NCI-H2227 (cell line): Measurements from ENCODE around the gene ABCD1.
"Not testable (repeated sequence)": the region's sequence is repeated elsewhere in the genome, so short reads cannot be mapped to it uniquely, and the experiment has no call there.

Experiments
- DNase-seq: peaks from one replicate; lab custom pipeline; 2025; ENCODE audit not compliant: unreplicated experiment; lab: John Stamatoyannopoulos, UW

ABCD1 gene

GRCh38 chrX:153733651-153734240 is 9.1 kb downstream of the ABCD1 start:
- no peak for DNase-seq

- DNase-seq = no peak
Observed at GRCh38 chrX:153734871-153735270, 10.2 kb downstream of the ABCD1 start.

GRCh38 chrX:153735274-153735673 is 10.6 kb downstream of the ABCD1 start:
- no peak for DNase-seq

DNA sequence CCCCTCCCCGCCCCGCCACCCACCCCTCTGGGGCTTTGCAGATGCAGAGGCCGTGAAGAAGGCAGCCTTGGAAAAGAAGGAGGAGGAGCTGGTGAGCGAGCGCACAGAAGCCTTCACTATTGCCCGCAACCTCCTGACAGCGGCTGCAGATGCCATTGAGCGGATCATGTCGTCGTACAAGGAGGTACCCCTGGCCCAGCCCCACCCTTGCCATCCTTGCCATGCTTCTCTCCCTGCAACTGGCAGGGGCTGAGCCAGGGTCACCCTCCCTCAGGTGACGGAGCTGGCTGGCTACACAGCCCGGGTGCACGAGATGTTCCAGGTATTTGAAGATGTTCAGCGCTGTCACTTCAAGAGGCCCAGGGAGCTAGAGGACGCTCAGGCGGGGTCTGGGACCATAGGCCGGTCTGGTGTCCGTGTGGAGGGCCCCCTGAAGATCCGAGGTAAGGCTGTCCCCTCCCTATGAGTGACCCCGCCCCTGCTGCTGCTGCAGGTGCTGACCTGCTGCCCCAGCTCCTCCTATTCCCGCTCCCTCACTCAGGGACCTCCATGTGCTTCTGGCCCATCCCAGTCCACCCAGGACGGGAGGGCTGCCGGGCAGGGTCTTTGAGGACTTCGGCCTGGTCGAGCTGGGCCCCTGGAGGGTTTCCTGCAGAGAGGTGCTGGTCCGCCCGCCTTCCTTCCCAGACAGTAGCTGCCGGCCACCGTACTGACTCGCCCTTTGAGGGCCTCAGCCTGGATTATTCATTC is 11.6 kb downstream of the ABCD1 start:
- DNase-seq = no peak

DNA sequence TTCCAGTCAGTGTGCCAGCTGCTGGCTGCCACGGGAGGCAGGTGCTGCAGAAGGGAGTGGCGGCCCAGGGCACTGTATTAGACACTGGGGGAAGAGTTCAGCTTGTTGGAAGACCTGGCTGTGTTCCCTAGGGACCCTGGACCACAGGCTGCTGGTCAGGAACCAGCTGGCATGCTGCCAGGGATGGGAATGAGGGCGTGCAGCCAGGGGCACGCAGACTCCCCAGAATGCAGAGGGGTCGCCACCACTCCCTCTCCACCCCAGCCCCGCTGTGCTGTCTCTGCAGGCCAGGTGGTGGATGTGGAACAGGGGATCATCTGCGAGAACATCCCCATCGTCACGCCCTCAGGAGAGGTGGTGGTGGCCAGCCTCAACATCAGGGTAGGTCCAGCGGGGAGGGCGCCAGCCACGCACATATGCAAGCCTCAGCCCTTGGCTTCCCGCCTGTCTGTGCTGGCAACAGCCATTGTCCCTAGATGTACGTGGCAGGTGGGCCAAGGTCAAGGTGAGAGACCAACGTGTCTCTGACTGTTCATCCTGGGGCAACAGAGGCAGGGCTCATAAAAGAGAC is 12.3 kb downstream of the ABCD1 start:
- no peak for DNase-seq

DNA sequence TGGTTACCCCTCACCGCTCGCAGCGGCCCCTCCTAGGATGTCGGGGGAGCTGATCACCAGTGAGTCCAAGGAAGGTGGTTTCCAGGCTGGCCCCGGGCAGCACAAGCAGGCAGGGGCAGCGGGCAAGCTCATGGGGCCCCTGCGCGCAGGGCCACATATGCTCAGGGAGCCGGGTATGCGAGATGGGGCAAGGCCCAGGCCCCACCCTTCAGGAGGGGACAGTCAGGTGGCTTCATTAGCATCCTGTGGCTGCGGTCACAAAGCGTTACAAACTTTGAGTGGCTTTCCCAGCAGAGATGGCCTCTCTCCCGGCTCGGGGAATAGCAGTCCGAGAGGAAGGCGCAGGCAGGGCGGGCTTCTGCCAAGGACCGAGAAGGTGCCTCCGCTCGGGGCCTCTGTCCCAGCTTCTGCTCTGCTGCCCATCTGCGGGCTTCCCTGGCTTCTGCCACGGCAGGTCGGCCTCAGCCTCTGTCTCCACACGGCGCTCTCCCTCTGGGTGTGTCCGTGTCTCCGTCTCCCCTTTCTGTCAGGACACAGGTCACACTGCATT is 13.5 kb downstream of the ABCD1 start:
- no peak for DNase-seq

- no peak for DNase-seq
Observed at GRCh38 chrX:153739754-153740486, 15.3 kb downstream of the ABCD1 start.

DNA sequence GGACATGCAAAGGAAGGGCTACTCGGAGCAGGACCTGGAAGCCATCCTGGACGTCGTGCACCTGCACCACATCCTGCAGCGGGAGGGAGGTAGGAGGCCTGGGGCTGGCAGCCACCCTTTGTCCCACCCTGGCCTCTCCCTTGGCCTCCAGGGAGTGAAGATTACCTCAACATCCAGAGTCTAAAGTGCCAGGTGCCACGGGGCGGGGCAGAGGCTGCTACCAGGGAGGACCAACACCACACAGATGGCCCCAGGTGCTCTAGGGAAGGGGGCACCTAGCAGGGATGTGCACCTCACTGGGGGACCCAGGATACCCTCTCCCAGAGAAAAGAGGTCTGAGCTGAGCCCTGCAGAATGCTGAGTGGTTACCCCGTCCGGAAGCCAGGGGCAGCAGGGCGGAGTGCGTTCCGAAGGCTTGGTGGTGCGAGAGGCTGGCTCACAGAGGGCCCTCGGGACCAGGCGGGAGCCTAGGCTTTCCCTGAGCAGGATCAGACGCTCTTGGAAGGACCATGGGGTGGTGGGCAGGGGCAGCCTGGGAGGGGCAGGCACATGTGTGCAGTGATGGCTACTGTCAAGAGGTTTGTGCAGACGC is 16.1 kb downstream of the ABCD1 start:
- DNase-seq = no peak

DNA sequence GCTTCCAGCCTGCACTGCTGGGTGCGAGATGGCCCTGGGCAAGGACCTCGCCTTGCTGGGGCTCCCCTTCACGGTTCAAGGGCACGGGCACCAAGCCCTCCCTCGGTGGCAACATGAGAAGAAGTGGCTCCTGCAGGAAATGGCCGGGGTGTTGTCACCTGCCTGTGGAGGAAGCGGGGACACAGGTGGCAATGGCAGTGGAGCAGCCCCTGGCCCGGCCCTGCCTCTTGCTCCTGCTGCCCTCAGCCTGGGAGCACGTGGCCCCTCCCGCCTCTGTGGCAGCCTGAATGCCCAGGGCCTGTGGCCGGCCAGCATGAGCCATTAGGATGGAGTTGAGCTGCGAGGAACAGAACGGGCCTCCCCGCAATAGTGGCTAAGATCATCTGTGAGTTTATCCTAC is 16.8 kb downstream of the ABCD1 start:
- no peak for DNase-seq

DNA sequence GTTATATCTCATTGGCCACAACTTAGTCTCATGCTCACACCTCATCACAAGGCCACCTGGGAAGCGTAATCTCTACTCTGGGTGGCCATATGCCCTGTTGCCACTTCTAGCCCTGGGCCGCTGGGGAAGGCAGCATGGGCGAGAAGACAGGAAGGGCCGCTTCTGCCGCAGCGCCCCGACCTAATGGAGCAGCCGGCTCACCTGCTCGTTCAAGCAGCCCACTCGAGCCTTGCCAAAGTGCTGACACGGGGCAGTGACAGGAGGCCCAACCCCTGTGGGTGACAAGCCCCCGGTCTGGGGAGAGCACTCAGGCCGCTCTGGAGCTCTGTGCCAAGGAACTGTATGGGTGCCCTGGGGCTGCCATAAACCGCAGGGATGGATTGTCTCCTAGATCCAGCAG is 17.5 kb downstream of the ABCD1 start:
- DNase-seq = not testable (repeated sequence)

- not testable (repeated sequence) for DNase-seq
Observed at GRCh38 chrX:153742796-153743467, 18.3 kb downstream of the ABCD1 start.

DNA sequence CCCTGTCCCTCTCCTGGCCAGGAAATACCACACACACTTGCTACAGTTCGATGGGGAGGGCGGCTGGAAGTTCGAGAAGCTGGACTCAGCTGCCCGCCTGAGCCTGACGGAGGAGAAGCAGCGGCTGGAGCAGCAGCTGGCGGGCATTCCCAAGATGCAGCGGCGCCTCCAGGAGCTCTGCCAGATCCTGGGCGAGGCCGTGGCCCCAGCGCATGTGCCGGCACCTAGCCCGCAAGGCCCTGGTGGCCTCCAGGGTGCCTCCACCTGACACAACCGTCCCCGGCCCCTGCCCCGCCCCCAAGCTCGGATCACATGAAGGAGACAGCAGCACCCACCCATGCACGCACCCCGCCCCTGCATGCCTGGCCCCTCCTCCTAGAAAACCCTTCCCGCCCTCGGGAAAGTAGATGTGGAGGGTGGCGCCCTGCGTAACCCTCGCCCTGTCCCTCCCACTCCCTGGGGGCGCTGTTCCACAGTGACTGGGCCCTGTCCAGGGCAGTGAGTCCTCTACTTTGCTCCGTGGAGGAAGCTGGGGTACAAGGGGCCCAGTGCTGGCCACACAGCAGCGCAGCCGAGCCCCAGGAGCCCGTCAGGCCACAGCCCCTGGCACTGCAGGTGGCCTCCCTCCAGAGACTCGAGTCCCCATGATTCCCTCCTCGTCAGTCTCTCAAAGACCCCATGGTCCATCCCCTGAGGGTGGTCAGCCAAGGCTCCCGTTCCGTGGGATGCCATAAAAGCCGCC is 19.0 kb downstream of the ABCD1 start:
- not testable (repeated sequence) for DNase-seq

GRCh38 chrX:153744210-153745066 is 19.8 kb downstream of the ABCD1 start:
- DNase-seq = no peak

DNA sequence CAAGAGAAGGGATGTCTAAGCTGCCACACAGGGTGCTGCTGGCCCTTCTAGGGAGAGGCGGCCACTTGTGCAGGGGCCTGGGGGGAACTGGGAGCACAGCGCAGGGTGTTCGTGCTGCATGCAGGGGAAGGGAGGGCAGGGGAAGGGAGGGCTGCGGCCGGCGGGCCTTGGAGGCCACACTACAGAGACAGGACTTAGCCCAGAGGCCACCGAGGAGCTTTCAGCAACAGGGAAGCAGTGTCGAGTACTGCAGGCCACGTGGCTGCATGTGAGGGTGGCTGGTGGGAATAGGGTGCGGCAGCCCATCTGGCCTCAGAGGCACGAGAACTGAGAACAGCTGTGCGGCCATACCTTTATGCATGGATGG is 20.4 kb downstream of the ABCD1 start:
- DNase-seq = not testable (repeated sequence)

DNA sequence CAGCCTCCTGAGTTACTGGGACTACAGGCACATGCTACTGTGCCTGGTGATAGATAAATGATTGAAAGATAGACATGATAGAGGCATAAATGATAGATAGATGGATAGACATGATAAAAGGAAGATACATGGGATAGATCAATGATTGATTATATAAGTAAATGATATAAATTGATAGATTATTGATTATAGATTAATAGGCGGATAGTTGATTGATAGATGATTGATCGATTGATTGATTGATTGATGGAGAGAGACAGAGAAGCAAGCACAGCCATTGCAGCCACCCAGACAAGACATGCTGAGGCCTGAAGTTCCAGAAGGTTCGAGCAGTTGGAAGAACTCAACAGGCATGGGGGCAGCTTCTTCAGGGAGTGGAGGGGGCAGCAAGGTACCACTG is 21.7 kb downstream of the ABCD1 start:
- DNase-seq = no peak

- not testable (repeated sequence) for DNase-seq
Observed at GRCh38 chrX:153746991-153747390, 22.3 kb downstream of the ABCD1 start.

DNA sequence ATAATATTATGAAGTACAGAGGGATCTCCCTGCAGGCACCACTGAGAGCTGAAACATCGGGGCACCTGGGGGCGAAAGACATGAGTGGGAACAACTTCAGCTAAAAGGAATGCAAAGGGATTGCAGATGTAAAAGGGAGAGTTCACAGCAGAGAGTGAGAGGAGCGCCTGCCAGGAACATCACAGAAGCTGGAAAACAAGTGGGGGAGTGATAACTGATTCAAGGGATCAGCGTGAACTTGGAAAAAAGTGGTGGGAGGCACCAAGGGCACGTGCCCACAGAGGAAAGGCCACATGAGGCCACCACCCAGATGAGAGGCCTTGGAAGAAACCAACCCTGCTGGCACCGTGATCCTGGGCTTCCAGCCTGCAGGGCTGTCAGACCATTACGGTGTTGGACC is 24.4 kb downstream of the ABCD1 start:
- not testable (repeated sequence) for DNase-seq

GRCh38 chrX:153750127-153750774 is 25.6 kb downstream of the ABCD1 start:
- no peak for DNase-seq
